Measurements from ENCODE around the gene ST6GALNAC2.

ST6GALNAC2 gene

GRCh38 chr17:76557368-76558197 lies 28.1 kb downstream of the ST6GALNAC2 start (continued):
- TF ChIP-seq ZNF514 (tag by site-specific recombination; IDR thresholded peaks at IDR 0.05) (no peak), HIC1 (tag by site-specific recombination; IDR thresholded peaks at IDR 0.05) (peak; percentile 54; the same call in 1 of the 2 replicates), ZBTB7A (tag by site-specific recombination; IDR thresholded peaks at IDR 0.05; ENCODE audit: low read depth) (no peak; the same call in none of the 2 replicates), YY2 (tag by site-specific recombination; IDR thresholded peaks at IDR 0.05) (peak; percentile 84), ZNF335 (tag by site-specific recombination; conservative IDR thresholded peaks at IDR 0.05) (peak; percentile 83), ZNF624 (tag by site-specific recombination; IDR thresholded peaks at IDR 0.05) (no peak), KLF16 (tag by site-specific recombination; IDR thresholded peaks at IDR 0.05) (peak; percentile 82), PRDM10 (tag by site-specific recombination; IDR thresholded peaks at IDR 0.05) (0 out of 2 replicates have a peak, but pooled peaks have one; percentile 45), SETDB1 (IDR thresholded peaks at IDR 0.05; ENCODE audit: insufficient read length, low read length) (no peak), YY1 (tag by site-specific recombination; IDR thresholded peaks at IDR 0.05) (peak; percentile 93), ZNF354C (tag by site-specific recombination; IDR thresholded peaks at IDR 0.05; ENCODE audit: borderline replicate concordance, low read depth) (no peak), GLIS1 (tag by site-specific recombination; IDR thresholded peaks at IDR 0.05) (0 out of 2 replicates have a peak, but pooled peaks have one; percentile 25), ZNF350 (tag by site-specific recombination; IDR thresholded peaks at IDR 0.05) (no peak), KLF17 (tag by site-specific recombination; IDR thresholded peaks at IDR 0.05) (no peak; the same call in 1 of the 2 replicates), KLF7 (tag by site-specific recombination; IDR thresholded peaks at IDR 0.05; ENCODE audit: borderline replicate concordance) (0 out of 2 replicates have a peak, but pooled peaks have one; percentile 46), ZNF747 (tag by site-specific recombination; IDR thresholded peaks at IDR 0.05) (no peak), ZNF768 (tag by site-specific recombination; IDR thresholded peaks at IDR 0.05) (no peak), ZNF776 (tag by site-specific recombination; IDR thresholded peaks at IDR 0.05; ENCODE audit: borderline replicate concordance) (no peak), ZNF843 (tag by site-specific recombination; IDR thresholded peaks at IDR 0.05) (peak; percentile 10; the same call in 1 of the 2 replicates), KLF1 (tag by site-specific recombination; IDR thresholded peaks at IDR 0.05) (0 out of 2 replicates have a peak, but pooled peaks have one; percentile 10), ZFP69B (tag by site-specific recombination; IDR thresholded peaks at IDR 0.05) (peak; percentile 4; the same call in 1 of the 2 replicates)
- TF ChIP-seq, protein P1, sequence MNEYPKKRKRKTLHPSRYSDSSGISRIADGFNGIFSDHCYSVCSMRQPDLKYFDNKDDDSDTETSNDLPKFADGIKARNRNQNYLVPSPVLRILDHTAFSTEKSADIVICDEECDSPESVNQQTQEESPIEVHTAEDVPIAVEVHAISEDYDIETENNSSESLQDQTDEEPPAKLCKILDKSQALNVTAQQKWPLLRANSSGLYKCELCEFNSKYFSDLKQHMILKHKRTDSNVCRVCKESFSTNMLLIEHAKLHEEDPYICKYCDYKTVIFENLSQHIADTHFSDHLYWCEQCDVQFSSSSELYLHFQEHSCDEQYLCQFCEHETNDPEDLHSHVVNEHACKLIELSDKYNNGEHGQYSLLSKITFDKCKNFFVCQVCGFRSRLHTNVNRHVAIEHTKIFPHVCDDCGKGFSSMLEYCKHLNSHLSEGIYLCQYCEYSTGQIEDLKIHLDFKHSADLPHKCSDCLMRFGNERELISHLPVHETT (tag by site-specific recombination; IDR thresholded peaks at IDR 0.05), result 0 out of 2 replicates have a peak, but pooled peaks have one; percentile 14
- TF ChIP-seq, protein P2, sequence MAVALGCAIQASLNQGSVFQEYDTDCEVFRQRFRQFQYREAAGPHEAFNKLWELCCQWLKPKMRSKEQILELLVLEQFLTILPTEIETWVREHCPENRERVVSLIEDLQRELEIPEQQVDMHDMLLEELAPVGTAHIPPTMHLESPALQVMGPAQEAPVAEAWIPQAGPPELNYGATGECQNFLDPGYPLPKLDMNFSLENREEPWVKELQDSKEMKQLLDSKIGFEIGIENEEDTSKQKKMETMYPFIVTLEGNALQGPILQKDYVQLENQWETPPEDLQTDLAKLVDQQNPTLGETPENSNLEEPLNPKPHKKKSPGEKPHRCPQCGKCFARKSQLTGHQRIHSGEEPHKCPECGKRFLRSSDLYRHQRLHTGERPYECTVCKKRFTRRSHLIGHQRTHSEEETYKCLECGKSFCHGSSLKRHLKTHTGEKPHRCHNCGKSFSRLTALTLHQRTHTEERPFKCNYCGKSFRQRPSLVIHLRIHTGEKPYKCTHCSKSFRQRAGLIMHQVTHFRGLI (tag by site-specific recombination; IDR thresholded peaks at IDR 0.05), result 0 out of 2 replicates have a peak, but pooled peaks have one; percentile 36
- TF ChIP-seq, protein P3, sequence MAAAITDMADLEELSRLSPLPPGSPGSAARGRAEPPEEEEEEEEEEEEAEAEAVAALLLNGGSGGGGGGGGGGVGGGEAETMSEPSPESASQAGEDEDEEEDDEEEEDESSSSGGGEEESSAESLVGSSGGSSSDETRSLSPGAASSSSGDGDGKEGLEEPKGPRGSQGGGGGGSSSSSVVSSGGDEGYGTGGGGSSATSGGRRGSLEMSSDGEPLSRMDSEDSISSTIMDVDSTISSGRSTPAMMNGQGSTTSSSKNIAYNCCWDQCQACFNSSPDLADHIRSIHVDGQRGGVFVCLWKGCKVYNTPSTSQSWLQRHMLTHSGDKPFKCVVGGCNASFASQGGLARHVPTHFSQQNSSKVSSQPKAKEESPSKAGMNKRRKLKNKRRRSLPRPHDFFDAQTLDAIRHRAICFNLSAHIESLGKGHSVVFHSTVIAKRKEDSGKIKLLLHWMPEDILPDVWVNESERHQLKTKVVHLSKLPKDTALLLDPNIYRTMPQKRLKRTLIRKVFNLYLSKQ (tag by site-specific recombination; IDR thresholded peaks at IDR 0.05; ENCODE audit: borderline replicate concordance), result no peak
- TF ChIP-seq, protein P4, sequence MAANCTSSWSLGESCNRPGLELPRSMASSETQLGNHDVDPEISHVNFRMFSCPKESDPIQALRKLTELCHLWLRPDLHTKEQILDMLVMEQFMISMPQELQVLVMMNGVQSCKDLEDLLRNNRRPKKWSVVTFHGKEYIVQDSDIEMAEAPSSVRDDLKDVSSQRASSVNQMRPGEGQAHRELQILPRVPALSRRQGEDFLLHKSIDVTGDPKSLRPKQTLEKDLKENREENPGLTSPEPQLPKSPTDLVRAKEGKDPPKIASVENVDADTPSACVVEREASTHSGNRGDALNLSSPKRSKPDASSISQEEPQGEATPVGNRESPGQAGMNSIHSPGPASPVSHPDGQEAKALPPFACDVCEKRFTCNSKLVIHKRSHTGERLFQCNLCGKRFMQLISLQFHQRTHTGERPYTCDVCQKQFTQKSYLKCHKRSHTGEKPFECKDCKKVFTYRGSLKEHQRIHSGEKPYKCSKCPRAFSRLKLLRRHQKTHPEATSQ (tag by site-specific recombination; IDR thresholded peaks at IDR 0.05), result no peak
